Fibroblast of lung (primary cell): ENCODE results near the gene MCM3AP. TPM values are rescaled to one million over a fixed set of nuclear protein-coding genes. Genes with fewer than 3 reads are reported as not detected.

Source experiments
- DNase-seq, 2 donors: peaks; one replicate each; pipeline versions ENCODE4 v3.0.0 to v3.0.0-alpha.2; 2010; ENCODE audit warnings: low read depth in 2 of 2
- H2AFZ ChIP-seq: 2 replicates; pipeline ENCODE4 v1.5.1; 2012; ENCODE audit warnings: low read length, control low read depth, inconsistent platforms
- H3K27ac ChIP-seq: 2 replicates; pipeline ENCODE4 v1.5.1; 2011; ENCODE audit warnings: low read length, control low read depth; ENCODE audit not compliant: insufficient read depth
- H3K27me3 ChIP-seq: 2 replicates; pipeline ENCODE4 v1.5.1; 2011; ENCODE audit warnings: mild to moderate bottlenecking, low read length; ENCODE audit not compliant: control insufficient read depth, insufficient read depth
- H3K36me3 ChIP-seq: 2 replicates; pipeline ENCODE4 v1.5.1; 2011; ENCODE audit warnings: low read length; ENCODE audit not compliant: control insufficient read depth, insufficient read depth
- H3K4me1 ChIP-seq: 2 replicates; pipeline ENCODE4 v1.5.1; 2011; ENCODE audit warnings: low read length; ENCODE audit not compliant: control insufficient read depth, insufficient read depth; ENCODE audit errors: extremely low read depth
- H3K4me2 ChIP-seq: 2 replicates; pipeline ENCODE4 v1.5.1; 2011; ENCODE audit warnings: low read length, control low read depth; ENCODE audit not compliant: insufficient read depth; ENCODE audit errors: extremely low read depth
- H3K4me3 ChIP-seq, 4 experiments: fragments of 200-600 bp in 1 of 4; sonication (generic) in 1 of 4; replicated peaks in 1 of 4; 2 replicates each; pipeline ENCODE4 v1.5.1; 2011 to 2016; ENCODE audit warnings: low read length in 4 of 4, low read depth in 3 of 4, mild to moderate bottlenecking in 3 of 4, control low read depth in 2 of 4, inconsistent platforms in 1 of 4, mixed read lengths in 1 of 4; ENCODE audit not compliant: insufficient read depth in 1 of 4; ENCODE audit errors: control extremely low read depth in 1 of 4
- H3K79me2 ChIP-seq: 2 replicates; pipeline ENCODE4 v1.5.1; 2012; ENCODE audit warnings: mild to moderate bottlenecking, low read length, inconsistent platforms; ENCODE audit not compliant: control insufficient read depth, insufficient read depth
- H3K9ac ChIP-seq: 2 replicates; pipeline ENCODE4 v1.5.1; 2011; ENCODE audit warnings: mild to moderate bottlenecking, low read length, control low read depth; ENCODE audit not compliant: insufficient read depth
- H3K9me3 ChIP-seq: 2 replicates; pipeline ENCODE4 v1.5.1; 2012; ENCODE audit warnings: low read depth, low read length; ENCODE audit not compliant: control insufficient read depth, insufficient read depth
- H4K20me1 ChIP-seq: 2 replicates; pipeline ENCODE4 v1.5.1; 2011; ENCODE audit warnings: low read length; ENCODE audit not compliant: control insufficient read depth, insufficient read depth; ENCODE audit errors: extremely low read depth
- EZH2 ChIP-seq: IDR thresholded peaks from 2 replicates; pipeline ENCODE4 v1.5.1; 2012; ENCODE audit warnings: low read length, control low read depth, mild to moderate bottlenecking; ENCODE audit errors: missing control alignments
- polyA plus RNA-seq, 2 donors: library from polyadenylated mRNA; depleted of rRNA in 1 of 2; stranded (reverse) in 1 of 2; unstranded in 1 of 2; fragments of >200 nt; gene quantifications; 2 replicates each; pipeline ENCODE4 v1.2.1, GENCODE V29; 2011 to 2012; ENCODE audit warnings: missing spikeins in 1 of 2
- total RNA-seq: library from RNA; depleted of rRNA; stranded (reverse); fragments of >200 nt; gene quantifications from 2 replicates; pipeline ENCODE4 v1.2.1, GENCODE V29; 2014
- TF ChIP-seq, protein P1 (sequence below), 2 donors: IDR thresholded peaks in 1 of 2; conservative IDR thresholded peaks in 1 of 2; 1 replicate in 1 of 2; 2 replicates in 1 of 2; pipeline ENCODE4 v1.5.1; 2011 to 2012; ENCODE audit warnings: low read length in 2 of 2, control low read depth in 1 of 2, inconsistent platforms in 1 of 2, low read depth in 1 of 2, mild to moderate bottlenecking in 1 of 2

The MCM3AP gene
- total and polyA plus RNA-seq, 2 donors (not counting 1 experiment from before 2014, with no cell fraction given) = 40.4 to 64.6 TPM

DNA sequence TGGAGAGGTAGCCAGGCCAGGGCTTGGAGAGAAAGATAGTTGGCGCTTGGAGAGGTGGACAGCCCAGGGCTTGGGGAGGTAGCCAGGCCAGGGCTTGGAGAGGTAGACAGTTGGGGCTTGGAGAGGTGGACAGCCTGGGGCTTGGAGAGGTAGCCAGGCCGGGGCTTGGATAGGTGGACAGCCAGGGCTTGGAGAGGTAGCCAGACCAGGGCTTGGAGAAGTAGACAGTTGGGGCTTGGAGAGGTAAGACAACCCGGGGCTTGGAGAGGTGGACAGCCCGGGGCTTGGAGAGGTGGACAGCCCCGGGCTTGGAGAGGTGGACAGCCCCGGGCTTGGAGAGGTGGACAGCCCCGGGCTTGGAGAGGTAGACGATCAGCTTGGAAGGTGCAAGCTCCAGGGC is 64.6 kb downstream of the MCM3AP start:
- Histone ChIP-seq H3K9me3 (no peaks in the 10 kb centered on the region), H3K27me3 (no peaks in the 10 kb centered on the region), H3K9ac (no peak overlapping the region), H3K36me3 (peaks cover 41% of the 10 kb centered on the region), H3K4me1 (no peaks in the 10 kb centered on the region), H3K79me2 (peaks cover 66% of the 10 kb centered on the region), H3K4me3 (no peak overlapping the region), H3K27ac (no peak overlapping the region), H2AFZ (no peak overlapping the region), H3K4me2 (no peak overlapping the region), H4K20me1 (no peaks in the 10 kb centered on the region)
- TF ChIP-seq, protein P1, sequence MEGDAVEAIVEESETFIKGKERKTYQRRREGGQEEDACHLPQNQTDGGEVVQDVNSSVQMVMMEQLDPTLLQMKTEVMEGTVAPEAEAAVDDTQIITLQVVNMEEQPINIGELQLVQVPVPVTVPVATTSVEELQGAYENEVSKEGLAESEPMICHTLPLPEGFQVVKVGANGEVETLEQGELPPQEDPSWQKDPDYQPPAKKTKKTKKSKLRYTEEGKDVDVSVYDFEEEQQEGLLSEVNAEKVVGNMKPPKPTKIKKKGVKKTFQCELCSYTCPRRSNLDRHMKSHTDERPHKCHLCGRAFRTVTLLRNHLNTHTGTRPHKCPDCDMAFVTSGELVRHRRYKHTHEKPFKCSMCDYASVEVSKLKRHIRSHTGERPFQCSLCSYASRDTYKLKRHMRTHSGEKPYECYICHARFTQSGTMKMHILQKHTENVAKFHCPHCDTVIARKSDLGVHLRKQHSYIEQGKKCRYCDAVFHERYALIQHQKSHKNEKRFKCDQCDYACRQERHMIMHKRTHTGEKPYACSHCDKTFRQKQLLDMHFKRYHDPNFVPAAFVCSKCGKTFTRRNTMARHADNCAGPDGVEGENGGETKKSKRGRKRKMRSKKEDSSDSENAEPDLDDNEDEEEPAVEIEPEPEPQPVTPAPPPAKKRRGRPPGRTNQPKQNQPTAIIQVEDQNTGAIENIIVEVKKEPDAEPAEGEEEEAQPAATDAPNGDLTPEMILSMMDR (conservative IDR thresholded peaks at IDR 0.05 in 1 of 2, IDR thresholded peaks at IDR 0.05 in 1 of 2; ENCODE audit: low read depth in 1 of 2, low read length in 2 of 2) = no peak
- TF ChIP-seq EZH2 = no peak
- DNase-seq = no peak

DNA sequence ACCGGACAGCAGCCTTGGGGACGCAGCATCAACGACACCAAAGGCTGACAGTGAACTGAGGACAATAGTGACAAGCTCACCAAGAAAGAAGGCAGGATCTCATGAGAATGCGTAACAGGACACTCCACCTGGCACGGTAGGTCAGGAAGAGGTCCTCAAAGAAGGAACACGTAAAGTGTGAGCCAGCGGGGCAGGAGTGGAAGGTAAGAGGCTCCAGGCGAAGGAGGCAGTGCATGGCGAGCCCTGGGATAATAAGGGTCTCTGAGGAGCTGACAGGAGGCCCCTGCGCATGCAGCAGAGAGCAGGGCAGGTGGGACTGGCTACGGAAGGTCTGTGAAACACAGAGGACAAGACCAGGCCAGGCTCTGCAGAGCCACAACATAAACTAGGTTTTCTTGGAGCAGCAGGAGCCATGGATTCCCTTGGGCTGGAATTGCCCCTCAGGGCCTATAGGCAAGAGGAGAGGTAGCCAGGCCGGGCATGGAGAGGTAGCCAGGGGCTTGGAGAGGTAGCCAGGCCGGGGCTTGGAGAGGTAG is 65.1 kb downstream of the MCM3AP start:
- Histone ChIP-seq H3K27ac (no peak overlapping the region), H3K4me2 (no peak overlapping the region), H2AFZ (no peak overlapping the region), H3K9me3 (no peaks in the 10 kb centered on the region), H3K4me3 (no peak overlapping the region), H3K4me1 (no peaks in the 10 kb centered on the region), H3K79me2 (peaks cover 61% of the 10 kb centered on the region), H3K27me3 (no peaks in the 10 kb centered on the region), H4K20me1 (no peaks in the 10 kb centered on the region), H3K36me3 (peaks cover 41% of the 10 kb centered on the region), H3K9ac (no peak overlapping the region)
- no peak for DNase-seq
- TF ChIP-seq, protein P1 (conservative IDR thresholded peaks at IDR 0.05 in 1 of 2, IDR thresholded peaks at IDR 0.05 in 1 of 2; ENCODE audit: low read depth in 1 of 2, low read length in 2 of 2) = no peak
- TF ChIP-seq EZH2 = no peak

GRCh38 chr21:46219591-46220239 is 65.7 kb downstream of the MCM3AP start:
- Histone ChIP-seq H3K79me2 (peaks cover 56% of the 10 kb centered on the region), H3K27ac (no peak overlapping the region), H3K9ac (no peak overlapping the region), H3K36me3 (peaks cover 43% of the 10 kb centered on the region), H3K9me3 (no peaks in the 10 kb centered on the region), H4K20me1 (no peaks in the 10 kb centered on the region), H2AFZ (no peak overlapping the region), H3K4me2 (no peak overlapping the region), H3K4me3 (no peak overlapping the region), H3K27me3 (no peaks in the 10 kb centered on the region), H3K4me1 (no peaks in the 10 kb centered on the region)
- TF ChIP-seq EZH2 = no peak
- TF ChIP-seq, protein P1 (conservative IDR thresholded peaks at IDR 0.05 in 1 of 2, IDR thresholded peaks at IDR 0.05 in 1 of 2; ENCODE audit: low read depth in 1 of 2, low read length in 2 of 2) = no peak
- DNase-seq = no peak
